ENCODE data around the gene IPO13. TPM values are rescaled to one million over a fixed set of nuclear protein-coding genes. Genes with fewer than 3 reads are reported as not detected.
A peak's percentile ranks its signal among the peaks of the same experiment; 100 is the strongest.

Gene IPO13
- total RNA-seq, 2 experiments from 2014 or later = 16.2 to 16.5 TPM

DNA sequence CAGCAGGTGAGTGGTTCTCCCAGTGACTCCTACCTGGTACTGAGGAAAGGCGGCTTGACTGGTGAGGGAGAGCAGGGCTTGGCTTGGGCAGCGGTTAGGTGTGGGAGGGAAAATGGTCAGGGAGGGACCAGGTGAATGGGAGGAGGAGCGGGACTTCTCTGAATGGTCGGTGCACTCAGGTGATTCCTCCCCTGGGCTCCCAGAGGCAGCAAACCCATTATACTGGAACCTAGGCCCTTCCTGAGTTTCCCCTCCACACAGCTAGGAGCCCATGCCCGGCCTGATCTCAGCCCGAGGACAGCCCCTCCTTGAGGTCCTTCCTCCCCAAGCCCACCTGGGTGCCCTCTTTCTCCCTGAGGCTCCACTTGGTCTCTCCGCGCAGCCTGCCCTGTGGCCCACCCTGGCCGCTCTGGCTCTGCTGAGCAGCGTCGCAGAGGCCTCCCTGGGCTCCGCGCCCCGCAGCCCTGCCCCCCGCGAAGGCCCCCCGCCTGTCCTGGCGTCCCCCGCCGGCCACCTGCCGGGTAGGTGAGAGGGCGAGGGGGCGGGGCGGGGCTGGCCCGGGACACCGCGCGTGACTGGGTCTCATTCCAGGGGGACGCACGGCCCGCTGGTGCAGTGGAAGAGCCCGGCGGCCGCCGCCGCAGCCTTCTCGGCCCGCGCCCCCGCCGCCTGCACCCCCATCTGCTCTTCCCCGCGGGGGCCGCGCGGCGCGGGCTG lies 10.9 kb upstream of the IPO13 start:
- H3K27ac Mint-ChIP-seq = no peak overlapping the region
- DNase-seq (no peak), ATAC-seq (no peak)
- no peak overlapping the region for H3K4me3 Mint-ChIP-seq
- CTCF ChIA-PET = interaction anchor here (0.9 to 12.8 kb wide), 45 partner anchors 10 to 709 kb away, joined by 3 to 307 read pairs (median 7); partner anchors contain the start of genes ATP6V0B, CCDC24, IPO13 and KDM4A
- H3K9me3 Mint-ChIP-seq = no peaks in the 10 kb centered on the region
- H3K4me1 Mint-ChIP-seq (ENCODE audit: low read depth) = peaks cover 18% of the 10 kb centered on the region
- TF ChIP-seq, protein P1, sequence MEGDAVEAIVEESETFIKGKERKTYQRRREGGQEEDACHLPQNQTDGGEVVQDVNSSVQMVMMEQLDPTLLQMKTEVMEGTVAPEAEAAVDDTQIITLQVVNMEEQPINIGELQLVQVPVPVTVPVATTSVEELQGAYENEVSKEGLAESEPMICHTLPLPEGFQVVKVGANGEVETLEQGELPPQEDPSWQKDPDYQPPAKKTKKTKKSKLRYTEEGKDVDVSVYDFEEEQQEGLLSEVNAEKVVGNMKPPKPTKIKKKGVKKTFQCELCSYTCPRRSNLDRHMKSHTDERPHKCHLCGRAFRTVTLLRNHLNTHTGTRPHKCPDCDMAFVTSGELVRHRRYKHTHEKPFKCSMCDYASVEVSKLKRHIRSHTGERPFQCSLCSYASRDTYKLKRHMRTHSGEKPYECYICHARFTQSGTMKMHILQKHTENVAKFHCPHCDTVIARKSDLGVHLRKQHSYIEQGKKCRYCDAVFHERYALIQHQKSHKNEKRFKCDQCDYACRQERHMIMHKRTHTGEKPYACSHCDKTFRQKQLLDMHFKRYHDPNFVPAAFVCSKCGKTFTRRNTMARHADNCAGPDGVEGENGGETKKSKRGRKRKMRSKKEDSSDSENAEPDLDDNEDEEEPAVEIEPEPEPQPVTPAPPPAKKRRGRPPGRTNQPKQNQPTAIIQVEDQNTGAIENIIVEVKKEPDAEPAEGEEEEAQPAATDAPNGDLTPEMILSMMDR (IDR thresholded peaks at IDR 0.05) = no peak
- H3K36me3 Mint-ChIP-seq (ENCODE audit: low read depth) = peaks cover 1% of the 10 kb centered on the region
- intact Hi-C loops (cut with micrococcal nuclease) = loop anchor here (2.0 kb wide), 1 partner anchor 173 kb away; no protein-coding TSS in a partner anchor
- POLR2A ChIA-PET = interaction anchor here (1.1 to 1.8 kb wide), 2 partner anchors 12 to 29 kb away, joined by 3 to 4 read pairs; no protein-coding TSS in a partner anchor
- peaks cover 25% of the 10 kb centered on the region for H3K27me3 Mint-ChIP-seq

DNA sequence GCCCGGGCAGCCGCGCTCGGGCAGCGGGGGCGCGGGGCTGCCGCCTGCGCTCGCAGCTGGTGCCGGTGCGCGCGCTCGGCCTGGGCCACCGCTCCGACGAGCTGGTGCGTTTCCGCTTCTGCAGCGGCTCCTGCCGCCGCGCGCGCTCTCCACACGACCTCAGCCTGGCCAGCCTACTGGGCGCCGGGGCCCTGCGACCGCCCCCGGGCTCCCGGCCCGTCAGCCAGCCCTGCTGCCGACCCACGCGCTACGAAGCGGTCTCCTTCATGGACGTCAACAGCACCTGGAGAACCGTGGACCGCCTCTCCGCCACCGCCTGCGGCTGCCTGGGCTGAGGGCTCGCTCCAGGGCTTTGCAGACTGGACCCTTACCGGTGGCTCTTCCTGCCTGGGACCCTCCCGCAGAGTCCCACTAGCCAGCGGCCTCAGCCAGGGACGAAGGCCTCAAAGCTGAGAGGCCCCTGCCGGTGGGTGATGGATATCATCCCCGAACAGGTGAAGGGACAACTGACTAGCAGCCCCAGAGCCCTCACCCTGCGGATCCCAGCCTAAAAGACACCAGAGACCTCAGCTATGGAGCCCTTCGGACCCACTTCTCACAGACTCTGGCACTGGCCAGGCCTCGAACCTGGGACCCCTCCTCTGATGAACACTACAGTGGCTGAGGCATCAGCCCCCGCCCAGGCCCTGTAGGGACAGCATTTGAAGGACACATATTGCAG lies 10.2 kb upstream of the IPO13 start:
- H3K4me1 Mint-ChIP-seq (ENCODE audit: low read depth) = peaks cover 18% of the 10 kb centered on the region
- ATAC-seq (peak; percentile 40), DNase-seq (peak; percentile 27)
- H3K27ac Mint-ChIP-seq = no peak overlapping the region
- H3K27me3 Mint-ChIP-seq = peaks cover 25% of the 10 kb centered on the region
- TF ChIP-seq, protein P1 (IDR thresholded peaks at IDR 0.05) = no peak
- H3K36me3 Mint-ChIP-seq (ENCODE audit: low read depth) = peaks cover 1% of the 10 kb centered on the region
- POLR2A ChIA-PET = interaction anchor here (0.7 to 1.0 kb wide), 2 partner anchors 9 to 124 kb away, joined by 3 read pairs; no protein-coding TSS in a partner anchor
- peak overlapping the region; percentile 55 for H3K4me3 Mint-ChIP-seq
- CTCF ChIA-PET = interaction anchor here (0.6 to 12.8 kb wide), 5 partner anchors 10 to 407 kb away, joined by 3 to 307 read pairs (median 12); partner anchors contain the start of gene IPO13
- intact Hi-C loops (cut with micrococcal nuclease) = no loop called here
- H3K9me3 Mint-ChIP-seq = no peaks in the 10 kb centered on the region

GRCh38 chr1:43937179-43937865 lies 9.4 kb upstream of the IPO13 start:
- intact Hi-C loops (cut with micrococcal nuclease) = no loop called here
- Mint-ChIP-seq H3K4me3 (no peak overlapping the region), H3K4me1 (ENCODE audit: low read depth) (peaks cover 18% of the 10 kb centered on the region), H3K27me3 (peaks cover 25% of the 10 kb centered on the region), H3K9me3 (no peaks in the 10 kb centered on the region), H3K27ac (no peak overlapping the region), H3K36me3 (ENCODE audit: low read depth) (peaks cover 1% of the 10 kb centered on the region)
- CTCF ChIA-PET = interaction anchor here (1.0 to 12.8 kb wide), 4 partner anchors 9 to 170 kb away, joined by 3 to 307 read pairs (median 94); partner anchors contain the start of gene IPO13
- POLR2A ChIA-PET = interaction anchor here (0.7 to 1.0 kb wide), 2 partner anchors 8 to 125 kb away, joined by 3 read pairs; no protein-coding TSS in a partner anchor
- DNase-seq (no peak), ATAC-seq (no peak)
- TF ChIP-seq, protein P1 (IDR thresholded peaks at IDR 0.05) = no peak

GRCh38 chr1:43938383-43938782 lies 8.4 kb upstream of the IPO13 start:
- H3K27me3 Mint-ChIP-seq = peaks cover 14% of the 10 kb centered on the region
- no peak for ATAC-seq
- TF ChIP-seq, protein P1 (IDR thresholded peaks at IDR 0.05) = no peak
- ChIA-PET CTCF (interaction anchor here (1.3 to 12.8 kb wide), 4 partner anchors 8 to 171 kb away, joined by 3 to 307 read pairs (median 3); no protein-coding TSS in a partner anchor), POLR2A (no interaction called here)
- peaks cover 14% of the 10 kb centered on the region for H3K4me1 Mint-ChIP-seq (ENCODE audit: low read depth)
- no peak overlapping the region for H3K27ac Mint-ChIP-seq
- intact Hi-C loops (cut with micrococcal nuclease) = no loop called here
- H3K4me3 Mint-ChIP-seq = no peak overlapping the region
- peaks cover 1% of the 10 kb centered on the region for H3K36me3 Mint-ChIP-seq (ENCODE audit: low read depth)
- no peak for DNase-seq
- H3K9me3 Mint-ChIP-seq = no peaks in the 10 kb centered on the region
